GM12892 (cell line): ENCODE data around the gene EVX2.

Experiments used
- DNase-seq: peaks from one replicate; pipeline ENCODE4 v3.0.0; 2011; ENCODE audit not compliant: insufficient read length
- FAIRE-seq: peaks from 2 replicates; lab custom pipeline; 2011; peaks lifted over from hg19 to GRCh38; lab: Jason Lieb, UNC
- POLR2A ChIP-seq: IDR thresholded peaks from 2 replicates; pipeline ENCODE4 v1.6.1; 2011; ENCODE audit warnings: low read depth, low read length, control low read depth
- POLR2AphosphoS5 ChIP-seq: IDR thresholded peaks from 2 replicates; pipeline ENCODE4 v1.6.1; 2011; ENCODE audit warnings: low read depth, low read length, control low read depth
- TAF1 ChIP-seq: IDR thresholded peaks from 2 replicates; pipeline ENCODE4 v1.6.1; 2011; ENCODE audit warnings: low read depth, mild to moderate bottlenecking, control low read depth, low read length, borderline replicate concordance

The EVX2 gene

GRCh38 chr2:176081376-176081836, 2.4 kb downstream of the EVX2 start:
- FAIRE-seq = no peak
- DNase-seq = no peak
- TF ChIP-seq POLR2A (no peak), TAF1 (no peak), POLR2AphosphoS5 (no peak)

GRCh38 chr2:176080540-176081375, 3.0 kb downstream of the EVX2 start:
- no peak for FAIRE-seq
- DNase-seq = no peak
- no peak for TF ChIP-seq POLR2A
- no peak for TF ChIP-seq POLR2AphosphoS5
- no peak for TF ChIP-seq TAF1

GRCh38 chr2:176079831-176080539, 3.8 kb downstream of the EVX2 start:
- FAIRE-seq (no peak), DNase-seq (no peak)
- TF ChIP-seq POLR2AphosphoS5 = no peak
- TF ChIP-seq TAF1 = no peak
- TF ChIP-seq POLR2A = no peak

- no peak for TF ChIP-seq TAF1
- no peak for TF ChIP-seq POLR2AphosphoS5
- TF ChIP-seq POLR2A = no peak
- FAIRE-seq (no peak), DNase-seq (no peak)
Measured at GRCh38 chr2:176079285-176079830, 4.4 kb downstream of the EVX2 start.

GRCh38 chr2:176078541-176079284, 5.0 kb downstream of the EVX2 start:
- TF ChIP-seq POLR2AphosphoS5 = no peak
- TF ChIP-seq TAF1 = no peak
- no peak for TF ChIP-seq POLR2A
- FAIRE-seq (no peak), DNase-seq (no peak)

GRCh38 chr2:176076796-176077195, 7.0 kb downstream of the EVX2 start:
- no peak for TF ChIP-seq TAF1
- no peak for TF ChIP-seq POLR2A
- TF ChIP-seq POLR2AphosphoS5 = no peak
- DNase-seq = no peak
- FAIRE-seq = no peak

- FAIRE-seq = no peak
- no peak for DNase-seq
- TF ChIP-seq POLR2AphosphoS5 (no peak), POLR2A (no peak), TAF1 (no peak)
Measured at GRCh38 chr2:176076063-176076462, 7.7 kb downstream of the EVX2 start.

- no peak for TF ChIP-seq POLR2AphosphoS5
- no peak for TF ChIP-seq TAF1
- TF ChIP-seq POLR2A = no peak
- FAIRE-seq (peak; percentile 50), DNase-seq (no peak)
Measured at GRCh38 chr2:176075481-176075880, 8.3 kb downstream of the EVX2 start.

- no peak for DNase-seq
- FAIRE-seq = no peak
- TF ChIP-seq POLR2A (no peak), POLR2AphosphoS5 (no peak), TAF1 (no peak)
Measured at GRCh38 chr2:176074919-176075425, 8.8 kb downstream of the EVX2 start.

- DNase-seq (no peak), FAIRE-seq (no peak)
- TF ChIP-seq POLR2A (no peak), TAF1 (no peak), POLR2AphosphoS5 (no peak)
Measured at GRCh38 chr2:176072951-176073904, 10.5 kb downstream of the EVX2 start.
